ENCODE results near the gene FSTL4.

The FSTL4 gene

DNA sequence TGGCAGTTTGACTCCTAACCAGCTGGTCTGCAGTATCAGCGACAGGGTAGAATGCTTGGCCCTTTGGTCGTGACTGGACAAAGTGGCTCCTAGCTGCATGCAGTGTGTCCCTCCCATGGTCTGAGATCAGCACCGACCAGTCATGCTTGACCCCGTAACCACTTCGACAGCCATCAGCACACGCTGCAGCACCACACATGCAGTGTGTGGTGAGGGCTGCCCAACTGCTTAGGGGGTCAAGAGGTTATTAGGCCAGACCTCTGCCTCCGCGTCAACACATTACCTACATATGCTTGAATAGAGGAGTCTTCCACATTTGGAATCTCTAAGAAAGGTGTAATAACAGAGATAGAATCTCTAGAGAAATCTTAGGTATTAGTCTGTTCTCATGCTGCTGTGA, 139.1 kb downstream of the FSTL4 start:
- DNase-seq = no peak

DNA sequence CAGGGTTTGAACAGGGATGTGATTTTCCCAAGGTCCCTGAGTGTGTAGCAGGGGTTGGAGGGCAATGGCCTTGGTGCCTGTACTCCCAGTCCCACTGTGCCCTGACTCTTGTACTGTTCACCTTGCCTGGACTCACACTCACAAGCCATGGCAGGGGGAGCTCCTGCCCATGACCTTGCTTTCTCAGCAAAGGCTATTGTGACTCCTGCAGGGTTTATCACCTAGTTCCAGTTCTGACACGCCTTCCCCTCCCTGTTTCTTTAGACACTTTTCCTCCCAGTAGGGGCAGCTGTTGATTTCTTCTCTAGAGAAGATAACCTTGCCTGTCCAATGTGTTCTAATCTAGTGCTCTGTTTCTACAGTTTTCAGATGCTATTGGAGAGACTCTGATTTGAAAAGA, 139.5 kb downstream of the FSTL4 start:
- no peak for DNase-seq

DNA sequence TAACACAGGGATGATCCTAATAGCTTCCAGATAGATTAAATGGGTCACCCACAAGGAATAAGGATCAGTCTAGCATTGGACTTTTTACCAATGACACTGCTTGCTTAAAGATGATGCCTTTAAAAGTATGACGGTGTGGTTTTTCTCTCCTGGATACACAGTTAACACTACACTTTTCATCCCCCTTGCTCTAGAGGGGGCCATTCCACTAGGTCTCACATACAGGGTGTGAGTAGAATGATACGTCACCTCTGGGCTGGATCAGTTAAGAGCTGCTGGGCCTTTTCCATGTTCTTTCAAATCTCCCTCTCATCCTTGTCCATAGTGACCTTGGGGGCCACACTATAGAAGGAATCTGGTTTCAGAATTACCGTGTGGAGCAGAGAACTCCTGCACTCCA, 140.6 kb downstream of the FSTL4 start:
- no peak for DNase-seq

DNA sequence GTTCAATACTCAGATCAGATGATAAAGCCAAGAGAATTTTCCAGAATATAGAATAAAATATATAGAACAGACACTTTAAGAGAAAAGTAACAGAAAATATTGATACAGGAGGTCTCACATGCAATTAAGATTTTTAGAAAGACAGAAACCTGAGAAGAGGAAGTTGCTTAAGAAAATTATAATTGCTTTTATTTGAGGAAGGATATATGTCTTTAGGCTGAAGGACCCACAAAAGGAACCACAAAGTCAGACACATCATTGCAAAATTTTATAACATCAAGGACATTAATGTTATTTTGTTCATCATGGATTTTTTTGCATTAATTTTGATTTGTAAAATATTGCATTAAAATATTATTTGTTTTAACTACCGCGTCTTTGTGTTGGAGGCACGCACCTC, 141.5 kb downstream of the FSTL4 start:
- DNase-seq = no peak

DNA sequence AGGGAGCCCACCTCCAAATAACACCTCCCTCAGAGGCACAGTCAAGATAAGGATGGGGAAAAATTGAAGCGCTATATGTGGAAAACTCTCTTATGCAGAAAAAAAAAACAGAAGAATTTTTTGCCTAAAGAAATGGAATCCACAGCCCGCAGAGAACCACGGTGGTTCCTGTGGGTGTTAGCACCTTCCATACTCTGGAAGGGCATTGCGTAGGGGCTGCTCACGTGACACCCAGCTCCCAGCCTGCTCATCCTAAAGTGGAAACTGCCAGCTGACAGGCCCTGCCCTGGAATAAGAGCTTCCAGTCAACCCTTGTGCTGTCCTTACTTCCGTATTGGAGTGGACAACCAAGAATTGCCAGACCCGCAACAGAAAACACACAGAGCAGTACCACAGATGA, 142.5 kb downstream of the FSTL4 start:
- no peak for DNase-seq

DNA sequence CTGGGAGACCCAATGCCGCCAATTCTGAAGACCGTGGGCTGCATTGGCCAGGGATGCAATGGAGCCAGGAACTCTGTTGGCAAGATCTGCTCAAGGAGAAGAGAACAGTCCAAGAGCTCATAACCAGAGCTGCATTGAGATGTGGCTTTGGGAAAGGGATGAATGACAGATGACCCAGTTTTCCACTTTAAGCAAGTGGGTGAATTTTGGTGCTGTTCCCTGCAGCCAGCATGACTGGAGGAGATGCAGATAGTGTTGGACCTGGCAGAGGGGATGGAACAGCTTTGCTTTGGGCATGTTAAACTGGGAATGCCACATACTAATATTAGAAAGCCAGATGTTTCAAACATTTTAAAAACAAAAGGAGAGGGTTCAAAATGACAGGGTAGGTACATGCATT, 143.1 kb downstream of the FSTL4 start:
- no peak for DNase-seq

DNA sequence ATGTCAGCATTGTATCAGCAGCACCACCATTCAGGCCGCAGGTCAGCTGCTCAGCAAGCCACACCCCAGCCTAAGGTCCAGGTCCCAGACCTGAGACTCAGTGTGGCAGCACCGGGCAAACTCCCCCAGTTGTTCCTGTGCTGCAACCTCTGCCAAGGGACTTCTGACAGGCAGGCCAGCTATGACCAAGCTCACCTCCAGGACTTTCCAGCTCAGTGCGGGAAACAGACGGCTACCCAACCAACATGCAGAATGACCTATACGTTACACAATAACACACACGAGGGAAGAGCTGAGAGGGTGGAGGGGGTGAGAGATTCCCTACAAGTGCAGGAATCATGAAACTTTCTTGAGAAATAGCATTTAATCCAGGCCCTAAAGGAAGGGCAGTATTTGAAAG, 143.7 kb downstream of the FSTL4 start:
- DNase-seq = no peak

DNA sequence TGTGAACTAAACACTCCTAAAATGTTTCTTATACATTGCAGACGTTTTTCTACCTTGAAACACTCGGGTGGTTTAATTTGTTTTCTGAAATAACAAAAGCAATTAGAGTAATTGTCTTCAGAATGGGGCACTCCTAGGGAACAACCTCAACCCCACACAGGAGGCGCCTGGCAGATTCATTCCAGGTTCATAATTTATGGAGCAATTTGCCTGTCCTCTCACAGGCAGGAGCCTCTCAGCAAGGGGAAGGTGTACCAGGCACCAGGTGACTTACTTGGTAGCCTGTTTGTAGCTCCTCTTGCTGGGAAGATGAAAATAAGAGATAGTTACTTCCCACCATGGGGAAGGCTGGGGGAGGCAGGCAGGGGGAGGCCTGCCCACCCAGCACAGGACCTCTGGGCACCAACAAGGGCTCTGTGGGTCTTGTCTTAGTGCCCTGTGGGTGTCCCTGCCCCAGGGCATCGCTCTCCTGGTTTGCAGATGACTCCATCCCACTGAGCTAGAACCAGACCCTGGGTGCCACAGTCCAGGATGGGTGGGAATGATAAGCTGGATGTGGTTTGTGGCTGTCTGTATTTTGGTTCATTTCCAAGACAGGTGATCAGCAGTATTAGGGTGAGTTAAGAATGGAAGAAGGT, 144.4 kb downstream of the FSTL4 start:
- no peak for DNase-seq

DNA sequence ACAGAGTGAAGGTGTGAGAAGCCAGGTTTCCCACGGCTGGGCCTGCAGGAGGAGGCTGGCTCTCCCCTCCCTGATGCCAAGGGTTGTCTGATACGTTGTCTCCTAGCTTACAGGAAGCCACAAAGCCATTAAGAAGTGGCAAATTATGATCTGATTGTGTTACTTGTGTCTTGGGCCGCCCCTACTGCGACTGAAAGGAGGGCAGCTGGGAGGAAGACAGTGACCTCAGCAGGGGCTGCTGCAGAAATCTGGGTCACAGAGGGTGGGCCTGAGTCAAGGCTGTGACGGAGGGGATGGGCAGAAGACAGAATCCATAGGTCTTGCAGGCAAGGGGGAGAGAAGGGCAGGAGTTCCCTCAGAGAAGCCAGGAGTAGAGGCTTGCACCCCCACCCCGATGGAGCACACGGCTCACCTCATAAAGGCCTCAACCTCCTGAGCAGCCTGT, 145.0 kb downstream of the FSTL4 start:
- DNase-seq = no peak

DNA sequence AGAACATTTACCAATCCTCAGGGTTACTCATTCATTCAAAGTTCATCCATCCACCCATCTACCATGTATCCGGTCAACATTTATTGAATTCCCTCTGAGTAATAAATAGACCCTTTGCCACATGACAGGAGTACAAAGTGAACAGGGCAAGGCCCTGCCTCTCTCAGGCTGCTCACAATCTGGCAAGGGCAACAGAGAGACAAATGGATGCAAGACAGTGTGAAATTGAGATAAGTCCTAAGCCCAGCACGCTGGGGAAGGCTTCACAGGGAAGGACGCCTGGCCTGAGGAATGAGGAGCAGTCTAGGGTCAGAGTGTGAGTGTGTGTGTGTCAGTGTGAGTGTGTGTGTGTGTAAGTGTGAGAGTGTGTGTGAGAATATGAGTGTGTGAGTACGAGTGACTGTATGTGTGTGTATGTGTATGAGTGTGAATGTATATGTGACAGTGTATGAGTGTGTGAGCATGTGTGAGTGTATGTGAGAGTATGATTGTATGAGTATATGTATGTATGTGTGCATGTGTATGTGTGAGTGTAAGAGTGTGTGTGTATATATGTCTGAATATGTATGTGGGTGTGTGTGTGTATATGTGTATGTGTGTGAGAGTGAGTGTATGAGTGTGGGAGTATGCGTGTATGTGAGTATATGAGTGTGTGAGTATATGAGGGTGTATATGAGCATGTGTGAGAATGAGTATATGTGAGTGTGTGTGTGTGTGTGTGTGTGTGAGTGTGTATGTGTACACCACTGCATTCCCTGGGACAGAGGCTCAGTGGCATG, 145.6 kb downstream of the FSTL4 start:
- DNase-seq = no peak

DNA sequence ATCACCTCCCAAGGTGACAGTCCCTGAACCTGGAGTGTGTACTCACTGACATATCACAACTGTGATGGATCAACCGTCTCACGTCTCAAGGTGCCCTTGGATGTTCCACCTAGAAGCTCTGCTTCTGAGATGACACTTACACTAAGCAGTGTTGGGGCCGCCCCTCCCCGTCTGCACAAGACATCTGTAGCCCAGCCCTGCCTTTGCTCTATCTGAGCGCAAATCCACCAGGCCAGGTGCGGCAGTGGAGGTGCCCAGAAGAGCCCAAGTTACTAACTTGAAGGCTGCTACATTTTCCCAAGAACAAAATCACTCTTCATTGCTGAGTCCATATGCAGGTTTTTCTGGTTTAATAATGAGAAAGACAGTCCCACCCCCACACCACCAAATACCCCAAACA, 148.3 kb downstream of the FSTL4 start:
- DNase-seq = no peak

DNA sequence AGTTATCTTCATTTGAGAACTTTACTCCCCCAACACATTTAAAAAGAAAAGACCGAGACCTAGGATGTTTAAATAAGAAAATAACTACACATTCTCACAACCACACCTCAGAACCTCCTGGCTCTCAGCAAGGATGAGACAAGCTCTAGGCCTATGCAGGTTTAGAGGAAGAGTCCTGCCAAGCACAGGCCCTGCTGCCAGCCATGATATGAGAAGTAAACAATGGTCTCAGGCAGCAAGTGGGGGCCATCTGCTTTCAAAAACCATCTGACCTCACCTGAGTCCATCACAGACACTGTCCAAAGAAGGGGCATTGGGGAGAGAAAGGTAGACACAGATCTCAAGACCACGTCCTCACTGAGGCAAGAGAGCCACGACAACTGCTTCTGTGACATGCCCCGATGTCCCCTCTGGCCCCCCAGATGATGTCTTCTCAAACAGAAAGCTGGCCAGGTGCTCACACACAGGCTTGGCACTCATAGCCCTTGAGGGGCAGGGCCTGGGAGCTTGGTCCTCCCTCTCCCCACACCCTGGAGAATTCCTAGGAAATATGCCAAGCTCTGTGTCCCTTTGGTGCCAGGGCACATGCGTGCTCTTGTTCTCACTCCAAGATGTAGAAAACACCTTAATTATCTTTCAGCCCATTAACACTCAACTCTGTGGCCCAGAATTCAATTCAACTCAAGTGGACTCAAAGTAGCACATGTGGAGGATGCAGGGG, 150.4 kb downstream of the FSTL4 start:
- no peak for DNase-seq

DNA sequence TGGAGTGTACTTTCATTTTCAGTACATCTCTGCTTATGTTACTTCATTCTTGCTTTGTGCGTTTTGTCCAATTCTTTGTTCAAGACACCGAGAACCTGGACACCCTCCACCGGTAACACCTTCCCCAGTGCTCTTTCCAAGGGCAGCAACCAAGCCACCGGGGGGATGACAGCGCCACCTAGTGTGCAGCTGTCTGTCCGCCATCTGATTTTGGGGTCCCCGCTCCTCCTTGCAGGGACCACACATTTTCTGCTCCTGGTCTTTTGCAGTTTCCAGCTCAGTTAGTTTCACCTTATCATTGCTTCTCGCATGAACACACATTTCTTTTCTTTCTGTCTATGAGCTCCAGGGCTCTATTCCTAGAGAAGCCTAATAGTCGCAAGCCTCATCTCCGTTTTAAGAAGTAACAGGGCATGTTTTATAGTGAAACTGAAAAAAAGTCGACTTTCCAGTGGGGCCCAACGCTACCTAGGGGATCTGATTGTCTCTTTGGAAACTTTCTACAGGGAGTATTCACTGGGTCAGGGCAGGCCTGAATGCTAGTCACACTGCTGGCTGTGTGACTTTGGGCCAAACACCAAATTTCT, 152.1 kb downstream of the FSTL4 start:
- DNase-seq = no peak

DNA sequence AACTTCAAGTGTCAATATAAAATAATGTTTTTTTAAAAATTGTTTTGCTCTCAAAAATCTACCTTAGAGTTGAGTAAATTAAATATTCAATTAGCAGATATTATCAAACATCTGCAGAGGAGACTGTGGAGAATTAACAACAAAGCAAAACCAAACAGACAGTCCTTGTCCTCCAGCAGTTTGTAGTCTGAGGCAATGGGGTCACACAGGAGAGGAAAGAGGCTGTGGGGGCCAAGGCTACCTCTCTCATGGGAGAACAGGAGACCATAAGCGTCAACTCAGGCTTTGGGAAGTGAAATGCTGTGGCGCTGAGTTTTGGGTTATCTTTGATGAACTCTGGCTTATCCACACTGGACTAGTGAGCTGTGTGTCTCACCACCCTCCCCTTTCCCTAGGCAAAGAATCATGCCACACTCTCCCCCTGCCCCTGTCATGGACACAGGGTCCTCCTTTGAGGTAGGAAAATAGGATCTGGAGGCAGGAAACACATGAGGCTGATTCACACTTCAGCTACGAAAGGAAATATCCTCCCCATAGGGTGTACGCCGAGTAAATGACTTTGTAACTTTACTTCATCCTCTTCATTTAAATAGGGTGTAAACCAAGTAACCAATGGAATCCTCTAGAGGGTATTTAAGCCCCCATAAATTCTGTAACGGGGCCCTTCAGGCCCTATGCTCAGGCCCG, 152.7 kb downstream of the FSTL4 start:
- DNase-seq = no peak

DNA sequence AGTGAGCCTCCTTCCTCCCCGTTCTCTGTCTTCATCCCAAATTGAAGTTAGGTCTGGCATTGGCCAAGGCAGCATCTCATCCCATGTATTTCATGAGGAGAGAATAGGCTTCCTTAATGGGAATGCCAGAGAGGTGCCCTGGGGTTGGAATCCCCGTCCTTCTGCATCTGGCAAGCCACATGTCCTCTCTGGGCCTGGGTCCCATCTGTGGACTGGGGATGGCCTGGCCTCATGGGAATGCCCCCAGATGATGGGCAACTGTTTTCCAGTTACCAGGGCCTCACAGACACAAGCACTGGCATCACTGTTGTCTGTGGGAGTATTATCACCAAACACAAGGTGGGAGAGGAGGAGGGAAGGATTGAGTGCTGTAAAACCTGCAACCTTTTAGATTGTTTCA, 153.9 kb downstream of the FSTL4 start:
- DNase-seq = no peak

DNA sequence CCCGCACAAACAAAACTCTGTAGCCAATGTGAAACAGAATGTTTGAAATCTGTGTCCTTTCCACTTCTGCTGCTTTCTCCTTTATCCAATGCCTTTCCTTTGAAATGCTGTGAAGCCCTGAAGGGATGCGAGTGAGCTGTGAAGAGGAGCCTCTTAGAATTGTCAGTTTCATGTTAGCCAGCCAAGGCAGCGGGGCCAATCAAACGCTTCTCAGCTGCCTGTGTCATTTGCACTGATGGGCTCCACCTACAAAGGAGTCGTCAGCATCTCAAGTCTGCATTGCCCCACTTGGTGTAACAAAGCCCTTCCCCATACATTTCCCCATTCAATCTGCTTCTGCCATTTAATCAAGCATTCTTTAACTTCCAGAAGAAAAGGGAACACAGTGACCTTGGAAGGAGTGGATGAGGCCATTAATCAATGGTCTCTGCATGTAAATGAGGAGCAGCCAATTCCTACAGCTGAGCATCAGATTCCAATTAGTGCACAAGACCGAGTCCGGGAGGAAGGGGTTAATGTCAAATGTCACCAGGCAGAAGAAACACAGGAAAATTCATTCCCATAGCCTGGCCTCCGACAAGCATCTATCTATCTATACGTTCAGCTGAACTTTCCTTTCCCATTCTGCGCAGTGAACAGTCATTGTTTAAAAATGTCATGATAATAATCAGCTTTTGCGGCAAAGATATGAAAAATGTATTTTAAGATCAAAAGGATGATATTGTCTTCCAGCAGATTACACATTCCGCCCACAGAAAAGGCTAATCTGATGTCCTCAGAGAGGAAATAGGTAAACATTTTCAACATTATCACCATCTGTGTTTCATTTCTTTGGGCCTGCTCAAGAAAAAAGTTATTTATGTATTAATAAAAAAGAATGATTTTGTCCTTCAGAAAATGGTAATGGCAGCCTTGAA, 154.6 kb downstream of the FSTL4 start:
- no peak for DNase-seq

DNA sequence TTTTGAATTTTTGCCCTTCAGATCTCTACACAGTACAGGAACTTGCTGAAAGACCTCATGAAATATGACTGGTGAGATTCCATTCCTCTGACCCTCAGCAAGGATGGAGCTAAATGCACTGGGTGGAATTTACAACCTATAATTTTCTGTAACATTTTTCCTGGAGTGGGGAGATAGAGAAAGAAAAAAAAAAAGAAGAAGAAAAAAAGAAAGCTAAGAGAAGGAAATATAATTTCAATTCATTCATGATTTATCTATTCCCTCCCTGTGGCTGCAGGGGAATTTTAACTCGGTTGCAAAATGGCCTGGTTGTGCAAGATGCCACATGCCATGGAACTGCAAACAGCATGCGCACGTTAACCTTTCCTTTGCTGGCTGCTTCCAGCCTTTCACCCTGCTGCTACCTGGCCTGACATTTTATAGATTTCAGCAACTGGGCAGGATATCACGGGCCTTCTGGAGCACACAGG, 155.4 kb downstream of the FSTL4 start:
- DNase-seq = no peak

DNA sequence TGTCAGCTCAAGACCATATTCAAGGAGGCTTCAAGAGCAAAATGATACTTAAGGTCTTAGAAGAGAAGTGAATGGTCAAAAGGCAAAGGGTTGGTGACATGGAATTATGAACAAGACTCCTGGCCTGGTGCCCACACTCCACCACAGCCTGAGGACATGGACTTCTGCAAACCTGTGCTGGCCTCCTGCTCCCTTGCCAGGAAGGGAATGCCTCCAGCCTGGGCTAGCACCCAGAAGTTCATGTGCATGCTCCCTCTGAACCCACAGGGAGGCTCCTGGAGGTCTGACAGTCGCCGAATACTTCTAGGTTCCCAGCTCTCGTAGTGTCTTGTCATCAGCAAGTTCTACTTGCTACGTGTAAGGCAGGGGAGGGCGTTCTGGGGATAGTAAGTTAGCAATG, 156.7 kb downstream of the FSTL4 start:
- DNase-seq = no peak

DNA sequence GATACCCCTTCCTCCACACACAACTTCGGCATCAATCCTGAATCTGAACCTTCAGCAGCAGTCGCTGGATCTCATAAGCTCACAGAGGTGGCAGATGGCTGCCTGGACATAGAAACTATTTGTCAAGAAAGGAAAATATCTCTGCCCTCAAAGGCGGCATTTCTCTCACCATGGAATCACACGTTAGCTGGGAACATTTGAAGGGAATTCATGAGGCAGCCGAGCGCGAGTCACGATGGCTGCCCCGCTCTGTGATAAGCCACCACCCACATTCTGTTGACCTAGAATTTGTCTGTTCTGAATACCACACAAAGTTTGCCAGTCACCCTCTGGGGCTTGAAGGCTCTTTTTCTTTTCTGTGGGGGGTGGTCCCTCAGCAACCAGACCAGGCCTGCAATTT, 157.9 kb downstream of the FSTL4 start:
- no peak for DNase-seq

DNA sequence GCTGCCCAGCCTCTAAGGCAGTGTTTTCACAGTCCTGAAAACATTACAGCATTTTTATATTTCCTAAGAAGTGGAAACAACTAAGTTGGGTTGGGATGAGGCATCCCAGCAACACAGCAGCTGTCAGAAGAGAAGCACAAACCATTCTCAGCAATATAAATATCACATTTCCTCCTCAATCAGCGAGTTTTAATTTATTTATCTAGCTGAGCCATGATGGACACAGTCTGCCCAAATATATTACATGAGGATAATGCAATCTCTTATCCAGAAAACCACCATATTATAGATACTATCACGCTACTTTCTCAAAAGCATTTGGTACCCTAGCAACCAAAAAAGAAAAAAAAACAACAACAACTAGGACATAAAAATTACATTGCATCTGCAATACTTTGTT, 158.5 kb downstream of the FSTL4 start:
- no peak for DNase-seq

DNA sequence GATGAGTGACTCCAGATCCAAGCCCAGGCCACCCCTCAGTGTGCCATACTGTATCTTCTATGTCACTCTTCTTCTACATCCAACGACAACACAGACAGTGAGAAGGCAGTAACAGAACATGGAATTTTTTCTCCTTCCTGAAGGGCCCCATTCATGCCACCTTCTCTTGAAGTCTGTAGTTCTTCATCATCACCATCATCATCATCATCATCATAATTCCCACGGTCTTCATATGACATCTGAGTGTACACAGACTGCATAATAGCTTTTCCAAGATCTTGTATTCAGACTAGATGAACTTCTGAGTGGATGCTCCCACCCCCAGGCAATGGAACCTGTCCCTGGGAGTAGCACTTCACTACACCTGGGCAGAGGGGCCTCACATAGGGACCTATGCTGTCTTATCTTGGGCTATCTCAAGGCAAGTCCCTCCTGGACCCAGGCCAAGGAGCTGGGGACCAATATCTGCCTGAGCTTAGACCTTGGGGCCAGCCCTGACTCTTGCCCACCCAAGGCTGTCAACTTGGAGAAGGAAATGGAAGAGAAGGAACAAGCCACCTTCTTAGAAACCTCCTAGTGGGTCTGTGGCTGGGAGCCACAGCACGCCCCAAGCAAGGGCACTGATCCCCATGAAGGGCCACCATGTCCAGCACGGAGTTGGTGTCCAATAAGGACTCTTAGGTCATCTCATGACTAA, 159.1 kb downstream of the FSTL4 start:
- DNase-seq = no peak

All from NCI-H187 treated with DMSO at 0.1 percent for 48 hours (cell line).